Breast epithelium (tissue), 4 donors: ENCODE measurements around the gene MAGED4. TPM values are rescaled to one million over a fixed set of nuclear protein-coding genes. Genes with fewer than 3 reads are reported as not detected.
"Not testable (repeated sequence)": the region's sequence is repeated elsewhere in the genome, so short reads cannot be mapped to it uniquely, and the experiment has no call there.

Experiments
- DNase-seq, 2 donors: peaks; one replicate each; pipeline ENCODE4 v3.0.0-alpha.2; 2019; ENCODE audit warnings: low spot score in 2 of 2
- H3K27ac ChIP-seq, 2 donors: fragments of 200-600 bp; sonication (generic) in 1 of 2; one replicate each; pipeline ENCODE4 v1.5.1; 2016 to 2019; ENCODE audit warnings: mild to moderate bottlenecking in 1 of 2
- H3K27me3 ChIP-seq, 2 donors: fragments of 200-600 bp; sonication (generic) in 1 of 2; one replicate each; pipeline versions ENCODE4 v1.5.1 to v1.6.0; 2017 to 2019; ENCODE audit warnings: control low read depth in 1 of 2, mild to moderate bottlenecking in 1 of 2
- H3K36me3 ChIP-seq: fragments of 200-600 bp; one replicate; pipeline ENCODE4 v1.5.1; 2019
- H3K4me1 ChIP-seq, 2 donors: fragments of 200-600 bp; sonication (generic); one replicate each; pipeline ENCODE4 v1.5.1; 2016 to 2019; ENCODE audit warnings: control low read depth in 1 of 2
- H3K4me3 ChIP-seq, 3 donors: fragments of 200-600 bp; sonication (generic); 1 replicate in 2 of 3; 2 replicates in 1 of 3; pipeline ENCODE4 v1.5.1; 2016 to 2019; ENCODE audit warnings: mild to moderate bottlenecking in 3 of 3, moderate library complexity in 2 of 3
- H3K9me3 ChIP-seq, 2 donors: fragments of 200-600 bp; sonication (generic) in 1 of 2; one replicate each; pipeline ENCODE4 v1.5.1; 2016 to 2019; ENCODE audit warnings: control low read depth in 1 of 2
- POLR2A ChIP-seq: fragments of 450-650 bp; IDR thresholded peaks from one replicate; pipeline ENCODE4 v1.6.1; 2016; ENCODE audit warnings: antibody characterized with exemption, mild to moderate bottlenecking, moderate library complexity
- POLR2AphosphoS5 ChIP-seq, 3 donors: sonication (generic); formaldehyde crosslinking; IDR thresholded peaks; one replicate each; pipeline ENCODE4 v1.6.1; 2017; ENCODE audit warnings: antibody characterized with exemption in 3 of 3
- intact Hi-C: fragments of 100-400 bp; cut with DNase I; formaldehyde crosslinking; loops from one replicate; pipeline ENCODE4 v1.15.1; 2023; ENCODE audit warnings: low total_unique reads
- total RNA-seq, 3 donors: library from RNA; depleted of rRNA; stranded (reverse); fragments of >200 nt; gene quantifications; one replicate each; pipeline ENCODE4 v1.1.0, GENCODE V29; 2016
- TF ChIP-seq, protein P1 (sequence below), 3 donors: fragments of 450-650 bp; IDR thresholded peaks; one replicate each; pipeline ENCODE4 v1.5.1; 2016 to 2017; ENCODE audit warnings: antibody characterized with exemption in 3 of 3, mild to moderate bottlenecking in 3 of 3, moderate library complexity in 3 of 3

The MAGED4 gene
- total RNA-seq, 3 donors from 2014 or later, result 0.64 to 14.9 (median 7.5) TPM

DNA sequence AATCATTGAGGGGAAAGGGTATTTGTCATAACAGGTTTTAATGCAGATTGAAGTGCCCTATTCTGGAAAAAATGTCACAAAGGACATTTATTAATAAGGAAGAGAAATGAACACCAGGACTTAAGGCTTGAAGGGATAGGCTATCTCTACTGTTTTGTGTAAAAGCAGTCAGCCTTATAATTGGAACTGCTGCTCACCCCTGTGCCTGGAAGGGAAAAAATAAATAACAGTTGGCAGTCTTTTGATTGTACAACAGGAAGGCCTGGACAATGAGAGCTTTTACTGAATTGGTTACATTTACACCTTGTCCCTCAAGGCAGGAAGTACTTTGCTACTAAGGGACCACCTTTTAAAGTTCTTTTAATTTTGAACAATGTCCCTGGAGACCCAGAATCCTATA lies 17.8 kb upstream of the MAGED4 start:
- H3K36me3 ChIP-seq, result no peaks in the 10 kb centered on the region
- no peak overlapping the region for H3K4me3 ChIP-seq
- H3K27ac ChIP-seq, result no peak overlapping the region
- no peak for DNase-seq
- no peak for TF ChIP-seq POLR2AphosphoS5 (IDR thresholded peaks at IDR 0.05)
- TF ChIP-seq POLR2A, result no peak
- TF ChIP-seq, protein P1, sequence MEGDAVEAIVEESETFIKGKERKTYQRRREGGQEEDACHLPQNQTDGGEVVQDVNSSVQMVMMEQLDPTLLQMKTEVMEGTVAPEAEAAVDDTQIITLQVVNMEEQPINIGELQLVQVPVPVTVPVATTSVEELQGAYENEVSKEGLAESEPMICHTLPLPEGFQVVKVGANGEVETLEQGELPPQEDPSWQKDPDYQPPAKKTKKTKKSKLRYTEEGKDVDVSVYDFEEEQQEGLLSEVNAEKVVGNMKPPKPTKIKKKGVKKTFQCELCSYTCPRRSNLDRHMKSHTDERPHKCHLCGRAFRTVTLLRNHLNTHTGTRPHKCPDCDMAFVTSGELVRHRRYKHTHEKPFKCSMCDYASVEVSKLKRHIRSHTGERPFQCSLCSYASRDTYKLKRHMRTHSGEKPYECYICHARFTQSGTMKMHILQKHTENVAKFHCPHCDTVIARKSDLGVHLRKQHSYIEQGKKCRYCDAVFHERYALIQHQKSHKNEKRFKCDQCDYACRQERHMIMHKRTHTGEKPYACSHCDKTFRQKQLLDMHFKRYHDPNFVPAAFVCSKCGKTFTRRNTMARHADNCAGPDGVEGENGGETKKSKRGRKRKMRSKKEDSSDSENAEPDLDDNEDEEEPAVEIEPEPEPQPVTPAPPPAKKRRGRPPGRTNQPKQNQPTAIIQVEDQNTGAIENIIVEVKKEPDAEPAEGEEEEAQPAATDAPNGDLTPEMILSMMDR (IDR thresholded peaks at IDR 0.05), result no peak
- H3K9me3 ChIP-seq, result peaks cover 0 to 5% of the 10 kb centered on the region in 2 donors
- peaks cover 0 to 24% of the 10 kb centered on the region in 2 donors for H3K27me3 ChIP-seq
- intact Hi-C loops, result no loop called here
- H3K4me1 ChIP-seq, result no peaks in the 10 kb centered on the region

DNA sequence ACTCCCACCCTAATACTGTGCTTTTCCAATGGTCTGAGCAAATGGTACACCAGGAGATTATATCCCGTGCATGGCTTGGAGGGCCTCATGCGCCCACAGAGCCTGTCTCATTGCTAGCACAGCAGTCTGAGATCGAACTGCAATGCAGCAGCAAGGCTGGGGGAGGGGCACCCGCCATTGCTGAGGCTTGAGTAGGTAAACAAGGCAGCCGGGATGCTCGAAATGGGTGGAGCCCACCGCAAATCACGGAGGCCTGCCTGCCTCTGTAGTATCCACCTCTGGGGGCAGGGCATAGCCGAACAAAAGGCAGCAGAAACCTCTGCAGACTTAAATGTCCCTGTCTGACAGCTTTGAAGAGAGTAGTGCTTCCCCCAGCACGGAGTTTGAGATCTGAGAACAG lies 13.6 kb upstream of the MAGED4 start:
- H3K27me3 ChIP-seq, result peaks cover 0 to 24% of the 10 kb centered on the region in 2 donors
- DNase-seq, H3K27ac ChIP-seq, H3K4me1 ChIP-seq, H3K4me3 ChIP-seq, H3K36me3 ChIP-seq, intact Hi-C loops, H3K9me3 ChIP-seq: not testable (repeated sequence)

DNA sequence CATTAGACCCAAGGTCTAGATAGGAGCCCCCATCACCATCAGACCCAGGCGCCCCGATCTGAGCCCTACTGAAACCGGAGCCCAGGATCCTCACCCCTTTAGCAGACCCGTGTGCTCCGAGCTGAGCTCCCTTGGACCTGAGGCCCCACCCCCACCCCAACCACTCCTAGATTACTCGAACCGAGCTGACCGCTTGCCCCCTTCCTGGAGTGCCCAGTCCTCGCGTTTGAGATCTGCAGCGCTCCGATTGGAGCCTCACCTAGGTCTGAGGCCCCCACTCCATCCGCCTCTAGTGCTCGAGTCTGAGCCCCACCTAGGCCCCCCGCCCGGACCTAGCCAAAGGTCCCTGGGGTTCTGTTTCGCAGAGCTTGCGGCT lies 378 bp downstream of the MAGED4 start:
- H3K27ac ChIP-seq, H3K27me3 ChIP-seq, H3K9me3 ChIP-seq, H3K4me3 ChIP-seq, H3K4me1 ChIP-seq, DNase-seq, H3K36me3 ChIP-seq, intact Hi-C loops: not testable (repeated sequence)

DNA sequence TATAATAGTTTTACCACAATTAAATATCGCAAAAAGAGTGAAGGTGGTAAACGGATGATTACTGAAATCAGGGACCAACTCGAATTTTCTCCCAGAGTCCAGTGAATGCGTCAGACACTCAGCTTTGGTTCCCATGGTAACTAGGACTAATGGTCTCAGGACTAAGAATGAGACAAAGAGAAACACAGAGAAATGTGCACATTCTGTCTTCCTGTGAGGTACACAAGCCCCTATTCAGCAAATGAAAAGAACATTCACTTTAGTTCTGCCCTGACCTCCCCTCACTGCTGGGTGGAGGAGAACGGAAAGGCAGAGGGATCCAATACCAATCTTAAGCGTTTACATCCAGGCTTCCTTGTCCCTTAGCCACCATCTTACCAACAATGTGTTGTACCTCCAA lies 26.7 kb downstream of the MAGED4 start:
- H3K4me1 ChIP-seq, H3K27ac ChIP-seq, H3K4me3 ChIP-seq, H3K36me3 ChIP-seq, DNase-seq, intact Hi-C loops, H3K9me3 ChIP-seq: not testable (repeated sequence)
- H3K27me3 ChIP-seq, result peaks cover 0 to 20% of the 10 kb centered on the region in 2 donors

DNA sequence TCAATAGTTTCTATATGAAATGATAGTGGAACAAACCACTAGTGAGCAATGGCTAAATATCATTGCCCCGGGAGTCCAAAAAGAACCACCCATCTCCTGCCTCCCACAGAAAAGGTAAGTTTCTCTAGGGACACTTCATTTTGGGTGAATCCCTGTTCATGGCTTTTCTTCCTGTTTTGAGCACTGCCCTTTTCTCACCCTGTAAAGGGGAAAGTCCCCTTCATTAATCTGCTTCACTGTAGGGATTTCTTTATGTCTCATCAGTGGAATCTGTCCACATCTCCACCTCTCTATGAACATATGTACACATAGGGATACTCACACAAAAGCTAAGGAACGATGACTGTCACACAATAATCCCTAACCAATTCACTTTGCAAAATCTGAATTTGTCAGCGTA lies 28.6 kb downstream of the MAGED4 start:
- no peak for DNase-seq
- peaks cover 0 to 27% of the 10 kb centered on the region in 2 donors for H3K27me3 ChIP-seq
- no peak overlapping the region for H3K27ac ChIP-seq
- no peaks in the 10 kb centered on the region for H3K36me3 ChIP-seq
- H3K4me3 ChIP-seq, result no peak overlapping the region
- no peak for TF ChIP-seq POLR2A
- TF ChIP-seq POLR2AphosphoS5 (IDR thresholded peaks at IDR 0.05), result no peak
- TF ChIP-seq, protein P1 (IDR thresholded peaks at IDR 0.05), result no peak
- no peaks in the 10 kb centered on the region for H3K9me3 ChIP-seq
- intact Hi-C loops, result no loop called here
- no peaks in the 10 kb centered on the region for H3K4me1 ChIP-seq

DNA sequence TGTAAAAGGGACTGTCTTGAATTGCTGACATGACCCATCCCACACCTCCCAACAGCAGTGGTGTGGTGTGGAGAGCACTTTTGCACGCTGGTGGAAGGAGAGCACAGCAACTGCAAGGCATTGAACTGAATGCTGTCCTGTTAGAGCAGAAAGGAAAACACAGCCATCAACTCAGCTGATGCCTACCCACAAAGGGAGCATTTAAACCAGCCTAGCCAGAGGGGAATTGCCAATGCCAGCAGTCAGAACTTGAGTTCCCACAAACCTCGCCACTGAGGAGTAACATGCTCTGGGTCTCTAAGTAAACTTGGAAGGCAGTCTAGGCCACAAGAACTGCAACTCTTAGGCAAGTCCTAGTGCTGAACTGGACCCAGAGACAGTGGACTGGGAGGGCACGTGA lies 31.9 kb downstream of the MAGED4 start:
- DNase-seq, result no peak
- H3K9me3 ChIP-seq, result peaks cover 0 to 15% of the 10 kb centered on the region in 2 donors
- H3K36me3 ChIP-seq, result no peaks in the 10 kb centered on the region
- peaks cover 0 to 38% of the 10 kb centered on the region in 2 donors for H3K27me3 ChIP-seq
- H3K4me1 ChIP-seq, result no peaks in the 10 kb centered on the region
- TF ChIP-seq POLR2A, result no peak
- TF ChIP-seq POLR2AphosphoS5 (IDR thresholded peaks at IDR 0.05), result no peak
- TF ChIP-seq, protein P1 (IDR thresholded peaks at IDR 0.05), result no peak
- H3K27ac ChIP-seq, result no peak overlapping the region
- intact Hi-C loops, result no loop called here
- no peak overlapping the region for H3K4me3 ChIP-seq

DNA sequence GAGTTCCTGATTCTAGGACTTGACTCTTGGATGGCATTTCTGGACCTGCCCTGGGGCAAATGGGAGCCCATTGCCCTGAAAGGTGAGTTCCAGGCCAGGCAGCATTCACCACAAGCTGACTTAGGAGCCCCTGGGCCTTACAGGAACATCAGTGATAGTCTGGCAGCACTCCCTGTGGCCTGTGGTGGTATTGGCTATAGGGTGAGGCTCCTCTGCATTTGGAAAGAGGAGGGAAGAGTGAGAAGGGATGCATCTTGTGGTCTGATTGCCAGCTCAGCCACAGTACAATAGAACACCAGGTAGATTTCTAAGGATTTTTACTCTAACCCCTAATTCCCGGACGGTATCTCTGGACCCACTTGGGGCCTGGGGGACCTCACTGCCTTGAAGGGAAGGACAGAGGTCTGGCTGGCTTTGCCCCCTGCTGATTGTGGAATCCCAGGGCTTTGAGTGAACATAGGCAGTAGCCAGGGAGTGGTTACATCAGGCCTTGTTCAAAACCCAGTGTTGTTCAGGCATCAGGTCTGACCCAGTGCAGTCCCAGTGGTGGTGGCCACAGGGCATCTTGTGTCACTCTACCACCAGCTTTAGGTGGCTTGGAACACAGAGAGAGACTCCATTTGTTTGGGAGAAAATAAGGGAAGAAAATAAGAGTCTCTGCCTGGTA lies 32.9 kb downstream of the MAGED4 start:
- peaks cover 0 to 17% of the 10 kb centered on the region in 2 donors for H3K9me3 ChIP-seq
- no peaks in the 10 kb centered on the region for H3K36me3 ChIP-seq
- H3K27ac ChIP-seq, result no peak overlapping the region
- no peak overlapping the region for H3K4me3 ChIP-seq
- TF ChIP-seq POLR2AphosphoS5 (IDR thresholded peaks at IDR 0.05), result no peak
- no peak for DNase-seq
- H3K27me3 ChIP-seq, result peaks cover 0 to 42% of the 10 kb centered on the region in 2 donors
- intact Hi-C loops, result no loop called here
- no peaks in the 10 kb centered on the region for H3K4me1 ChIP-seq
